ENCODE data around the gene TLL2. TPM values are rescaled to one million over a fixed set of nuclear protein-coding genes. Genes with fewer than 3 reads are reported as not detected.

TLL2 gene
- total RNA-seq, 2 donors from 2014 or later = 0.24 to 0.96 TPM

GRCh38 chr10:96333101-96333500 is 180.6 kb downstream of the TLL2 start:
- Histone ChIP-seq H3K9me3 (no peaks in the 10 kb centered on the region), H3K36me3 (no peaks in the 10 kb centered on the region), H3K4me1 (no peaks in the 10 kb centered on the region), H3K4me3 (no peak overlapping the region), H3K27me3 (no peaks in the 10 kb centered on the region), H3K27ac (no peak overlapping the region)
- no peak for DNase-seq (ENCODE audit: low spot score)
- TF ChIP-seq CTCF (IDR thresholded peaks at IDR 0.05) = no peak

- Histone ChIP-seq H3K4me1 (no peaks in the 10 kb centered on the region), H3K27ac (no peak overlapping the region), H3K27me3 (no peaks in the 10 kb centered on the region), H3K4me3 (no peak overlapping the region), H3K36me3 (no peaks in the 10 kb centered on the region), H3K9me3 (no peaks in the 10 kb centered on the region)
- no peak for TF ChIP-seq CTCF (IDR thresholded peaks at IDR 0.05)
- DNase-seq (ENCODE audit: low spot score) = no peak
Observed at GRCh38 chr10:96327462-96327861, 186.3 kb downstream of the TLL2 start.

- H3K4me1 ChIP-seq = no peaks in the 10 kb centered on the region
- H3K27ac ChIP-seq = no peak overlapping the region
- DNase-seq (ENCODE audit: low spot score) = no peak
- no peaks in the 10 kb centered on the region for H3K36me3 ChIP-seq
- no peak overlapping the region for H3K4me3 ChIP-seq
- H3K9me3 ChIP-seq = no peaks in the 10 kb centered on the region
- no peak for TF ChIP-seq CTCF (IDR thresholded peaks at IDR 0.05)
- no peaks in the 10 kb centered on the region for H3K27me3 ChIP-seq
Observed at GRCh38 chr10:96325719-96326373, 187.9 kb downstream of the TLL2 start.

GRCh38 chr10:96324447-96324846 is 189.3 kb downstream of the TLL2 start:
- Histone ChIP-seq H3K27ac (no peak overlapping the region), H3K4me1 (no peaks in the 10 kb centered on the region), H3K9me3 (no peaks in the 10 kb centered on the region), H3K27me3 (no peaks in the 10 kb centered on the region), H3K36me3 (no peaks in the 10 kb centered on the region), H3K4me3 (no peak overlapping the region)
- no peak for TF ChIP-seq CTCF (IDR thresholded peaks at IDR 0.05)
- DNase-seq (ENCODE audit: low spot score) = no peak

DNA sequence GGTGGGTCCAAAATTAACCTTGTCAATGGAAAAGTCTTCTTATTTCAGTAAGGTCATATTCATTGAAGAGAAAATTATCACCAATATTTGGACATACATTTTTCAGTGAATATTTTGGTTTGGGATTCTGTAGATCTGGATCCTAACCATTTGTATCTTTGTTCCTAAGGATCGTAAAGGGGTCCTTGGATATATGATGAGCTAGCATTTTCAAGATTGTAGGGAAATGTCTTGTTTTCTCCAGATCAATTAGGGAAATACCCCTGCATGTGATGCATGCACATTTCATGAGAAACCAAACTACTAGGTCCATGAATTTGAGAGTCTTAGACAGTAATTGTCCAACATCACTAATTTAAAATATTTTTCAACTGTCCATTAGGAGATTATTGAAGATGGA is 191.5 kb downstream of the TLL2 start:
- no peak for TF ChIP-seq CTCF (IDR thresholded peaks at IDR 0.05)
- H3K36me3 ChIP-seq = no peaks in the 10 kb centered on the region
- H3K27me3 ChIP-seq = no peaks in the 10 kb centered on the region
- H3K27ac ChIP-seq = no peak overlapping the region
- no peaks in the 10 kb centered on the region for H3K4me1 ChIP-seq
- no peak overlapping the region for H3K4me3 ChIP-seq
- H3K9me3 ChIP-seq = no peaks in the 10 kb centered on the region
- no peak for DNase-seq (ENCODE audit: low spot score)

DNA sequence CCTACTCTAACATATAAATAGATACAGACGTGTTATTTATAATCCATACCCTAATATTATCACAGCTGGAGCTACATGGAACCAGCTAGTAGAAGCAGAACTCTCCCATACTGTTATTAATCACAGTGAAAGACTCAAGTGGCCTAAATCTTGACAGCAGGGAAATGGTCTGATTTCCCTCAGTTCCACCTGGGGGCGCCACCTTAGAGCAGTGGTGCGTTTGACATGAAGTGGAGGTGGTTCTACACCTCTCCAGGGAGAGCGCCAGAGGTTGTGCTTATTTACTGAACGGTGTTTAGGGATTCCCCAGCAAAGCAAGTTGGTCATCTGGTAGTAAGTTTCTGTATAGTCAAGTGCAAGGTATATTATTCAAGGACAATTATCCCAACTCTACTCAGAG is 191.9 kb downstream of the TLL2 start:
- DNase-seq (ENCODE audit: low spot score) = no peak
- no peaks in the 10 kb centered on the region for H3K4me1 ChIP-seq
- H3K27ac ChIP-seq = no peak overlapping the region
- no peak overlapping the region for H3K4me3 ChIP-seq
- no peaks in the 10 kb centered on the region for H3K36me3 ChIP-seq
- no peak for TF ChIP-seq CTCF (IDR thresholded peaks at IDR 0.05)
- H3K27me3 ChIP-seq = no peaks in the 10 kb centered on the region
- no peaks in the 10 kb centered on the region for H3K9me3 ChIP-seq
